A673 (cell line): Measurements from ENCODE around the gene MED19. TPM values are rescaled to one million over a fixed set of nuclear protein-coding genes. Genes with fewer than 3 reads are reported as not detected.
A peak's percentile ranks its signal among the peaks of the same experiment; 100 is the strongest.

Experiments
- BruUV-seq: library from RNA; stranded (reverse); fragments of 400-500 nt; replicated peaks from 2 replicates; lab custom pipeline; 2021; lab: Mats Ljungman, UMichigan
- CTCF ChIA-PET: fragments of 300-600 bp; sonication (Branson Sonifier 250); formaldehyde crosslinking; loops from one replicate; lab custom pipeline; 2022; ENCODE audit warnings: antibody characterized with exemption; lab: Charles Lee
- POLR2A ChIA-PET: fragments of 300-600 bp; sonication (Branson Sonifier 250); formaldehyde crosslinking; loops from one replicate; lab custom pipeline; 2022; ENCODE audit warnings: antibody characterized with exemption; ENCODE audit not compliant: low non-redundant PET; lab: Charles Lee
- DNase-seq: peaks from one replicate; pipeline ENCODE4 v3.0.0-alpha.2; 2015; ENCODE audit warnings: low spot score
- H3K27ac ChIP-seq: fragments of 200-600 bp; sonication (generic); 2 replicates; pipeline ENCODE4 v1.5.1; 2016; ENCODE audit warnings: mixed run types, low read depth, mild to moderate bottlenecking, mixed read lengths, antibody characterized with exemption, low read length; ENCODE audit not compliant: poor library complexity, severe bottlenecking
- H3K27me3 ChIP-seq: fragments of 200-600 bp; sonication (generic); replicated peaks from 2 replicates; pipeline ENCODE4 v1.6.1; 2017; ENCODE audit warnings: mixed run types, low read depth, mild to moderate bottlenecking, mixed read lengths, antibody characterized with exemption, low read length; ENCODE audit not compliant: insufficient read depth, poor library complexity
- H3K36me3 ChIP-seq: fragments of 200-600 bp; sonication (generic); 2 replicates; pipeline ENCODE4 v1.6.1; 2016; ENCODE audit warnings: mixed run types, mild to moderate bottlenecking, mixed read lengths, antibody characterized with exemption, low read length; ENCODE audit not compliant: insufficient read depth, poor library complexity, severe bottlenecking
- H3K4me1 ChIP-seq: fragments of 200-600 bp; sonication (generic); 2 replicates; pipeline ENCODE4 v1.6.1; 2017; ENCODE audit warnings: mixed run types, mild to moderate bottlenecking, mixed read lengths, antibody characterized with exemption, low read length; ENCODE audit not compliant: insufficient read depth, poor library complexity, severe bottlenecking
- H3K4me3 ChIP-seq: fragments of 200-600 bp; sonication (generic); 2 replicates; pipeline ENCODE4 v1.5.1; 2016; ENCODE audit warnings: low read depth, mixed run types, mild to moderate bottlenecking, mixed read lengths, low read length; ENCODE audit not compliant: poor library complexity, severe bottlenecking
- H3K9me3 ChIP-seq: fragments of 200-600 bp; sonication (generic); 2 replicates; pipeline ENCODE4 v1.6.1; 2016; ENCODE audit warnings: mixed run types, low read depth, mild to moderate bottlenecking, mixed read lengths, antibody characterized with exemption, low read length; ENCODE audit not compliant: poor library complexity, severe bottlenecking
- EZH2 ChIP-seq: fragments of 200-600 bp; sonication (generic); IDR thresholded peaks from 2 replicates; pipeline ENCODE4 v1.6.1; 2017; ENCODE audit warnings: borderline replicate concordance, low read depth, mild to moderate bottlenecking, mixed read lengths, antibody characterized with exemption, low read length; ENCODE audit not compliant: poor library complexity, severe bottlenecking
- intact Hi-C: fragments of 100-400 bp; cut with micrococcal nuclease; formaldehyde crosslinking; loops from one replicate; pipeline ENCODE4 v1.10.0; 2022; ENCODE audit not compliant: unreplicated experiment
- total RNA-seq: library from RNA; stranded (reverse); gene quantifications from 2 replicates; pipeline ENCODE4 v1.2.3, GENCODE V29; 2021
- TF ChIP-seq, protein P1 (sequence below): fragments of 300-800, 200-600 bp; sonication (generic); conservative IDR thresholded peaks from 2 replicates; pipeline ENCODE4 v1.5.1; 2017; ENCODE audit warnings: low read depth, mild to moderate bottlenecking, antibody characterized with exemption, low read length, moderate library complexity, mixed read lengths

The MED19 gene
- total RNA-seq, 1 experiment from 2014 or later = 43.6 TPM

DNA sequence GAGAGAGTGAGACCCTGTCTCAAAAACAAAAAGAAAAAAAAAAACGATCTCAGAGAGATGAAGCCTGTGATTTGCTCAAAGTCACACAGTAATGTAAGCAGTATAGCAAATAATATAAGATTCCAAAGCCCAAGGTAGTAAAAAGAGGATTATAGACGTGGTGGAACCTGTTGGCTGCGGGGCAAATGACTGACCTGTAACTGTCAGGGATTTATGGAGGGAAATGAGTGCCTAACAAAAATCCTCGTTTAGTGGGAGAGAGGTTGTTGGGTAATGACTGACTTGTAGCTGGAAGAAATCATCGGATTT, 55.2 kb downstream of the MED19 start:
- H3K4me3 ChIP-seq = peak overlapping the region; percentile 63
- DNase-seq = no peak
- peaks cover 26% of the 10 kb centered on the region for H3K36me3 ChIP-seq
- H3K27ac ChIP-seq = peak overlapping the region; percentile 60
- H3K27me3 ChIP-seq = no peaks in the 10 kb centered on the region
- ChIA-PET CTCF (interaction anchor here (0.6 kb wide), 1 partner anchor 200 kb away, joined by 4 read pairs; no protein-coding TSS in a partner anchor), POLR2A (no interaction called here)
- intact Hi-C loops = no loop called here
- TSS peak; percentile 81 for BruUV-seq
- TF ChIP-seq, protein P1, sequence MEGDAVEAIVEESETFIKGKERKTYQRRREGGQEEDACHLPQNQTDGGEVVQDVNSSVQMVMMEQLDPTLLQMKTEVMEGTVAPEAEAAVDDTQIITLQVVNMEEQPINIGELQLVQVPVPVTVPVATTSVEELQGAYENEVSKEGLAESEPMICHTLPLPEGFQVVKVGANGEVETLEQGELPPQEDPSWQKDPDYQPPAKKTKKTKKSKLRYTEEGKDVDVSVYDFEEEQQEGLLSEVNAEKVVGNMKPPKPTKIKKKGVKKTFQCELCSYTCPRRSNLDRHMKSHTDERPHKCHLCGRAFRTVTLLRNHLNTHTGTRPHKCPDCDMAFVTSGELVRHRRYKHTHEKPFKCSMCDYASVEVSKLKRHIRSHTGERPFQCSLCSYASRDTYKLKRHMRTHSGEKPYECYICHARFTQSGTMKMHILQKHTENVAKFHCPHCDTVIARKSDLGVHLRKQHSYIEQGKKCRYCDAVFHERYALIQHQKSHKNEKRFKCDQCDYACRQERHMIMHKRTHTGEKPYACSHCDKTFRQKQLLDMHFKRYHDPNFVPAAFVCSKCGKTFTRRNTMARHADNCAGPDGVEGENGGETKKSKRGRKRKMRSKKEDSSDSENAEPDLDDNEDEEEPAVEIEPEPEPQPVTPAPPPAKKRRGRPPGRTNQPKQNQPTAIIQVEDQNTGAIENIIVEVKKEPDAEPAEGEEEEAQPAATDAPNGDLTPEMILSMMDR = no peak
- no peak for TF ChIP-seq EZH2
- no peaks in the 10 kb centered on the region for H3K9me3 ChIP-seq
- H3K4me1 ChIP-seq = no peaks in the 10 kb centered on the region

Other genes starting within 250 kb of the MED19 start
- 18.4 and 20.5 TPM in 2 replicates for gene SLC43A1, start 196.5 kb downstream of the MED19 start, total RNA-seq
- gene TIMM10, start 181.5 kb downstream of the MED19 start, total RNA-seq = 165 and 176 TPM in 2 replicates
- not detected in 2 replicates for gene SMTNL1, start 174.6 kb downstream of the MED19 start, total RNA-seq
- gene UBE2L6, start 144.5 kb downstream of the MED19 start, total RNA-seq = 30.4 and 38.8 TPM in 2 replicates
- gene SERPING1, start 114.5 kb downstream of the MED19 start, total RNA-seq = 5.2 and 7.0 TPM in 2 replicates
- 0.20 TPM in 1 of 2 replicates, not detected in the other for gene YPEL4, start 62.3 kb downstream of the MED19 start, total RNA-seq
- gene CLP1, start 54.5 kb downstream of the MED19 start, total RNA-seq = 23.4 and 26.8 TPM in 2 replicates
- 72.9 and 76.9 TPM in 2 replicates for gene ZDHHC5, start 44.1 kb downstream of the MED19 start, total RNA-seq
- gene TMX2, start 378 bp upstream of the MED19 start, total RNA-seq = 166 and 186 TPM in 2 replicates
- gene SELENOH, start 29.3 kb upstream of the MED19 start, total RNA-seq = 192 and 212 TPM in 2 replicates
- not detected in 2 replicates for gene BTBD18, start 39.6 kb upstream of the MED19 start, total RNA-seq
- 133 and 174 TPM in 2 replicates for gene CTNND1, start 49.6 kb upstream of the MED19 start, total RNA-seq